ENCODE measurements around the gene TTLL10. TPM values are rescaled to one million over a fixed set of nuclear protein-coding genes. Genes with fewer than 3 reads are reported as not detected.
"Not testable (repeated sequence)": the region's sequence is repeated elsewhere in the genome, so short reads cannot be mapped to it uniquely, and the experiment has no call there.

Gene TTLL10
- total RNA-seq, 1 experiment from 2014 or later, result not detected

DNA sequence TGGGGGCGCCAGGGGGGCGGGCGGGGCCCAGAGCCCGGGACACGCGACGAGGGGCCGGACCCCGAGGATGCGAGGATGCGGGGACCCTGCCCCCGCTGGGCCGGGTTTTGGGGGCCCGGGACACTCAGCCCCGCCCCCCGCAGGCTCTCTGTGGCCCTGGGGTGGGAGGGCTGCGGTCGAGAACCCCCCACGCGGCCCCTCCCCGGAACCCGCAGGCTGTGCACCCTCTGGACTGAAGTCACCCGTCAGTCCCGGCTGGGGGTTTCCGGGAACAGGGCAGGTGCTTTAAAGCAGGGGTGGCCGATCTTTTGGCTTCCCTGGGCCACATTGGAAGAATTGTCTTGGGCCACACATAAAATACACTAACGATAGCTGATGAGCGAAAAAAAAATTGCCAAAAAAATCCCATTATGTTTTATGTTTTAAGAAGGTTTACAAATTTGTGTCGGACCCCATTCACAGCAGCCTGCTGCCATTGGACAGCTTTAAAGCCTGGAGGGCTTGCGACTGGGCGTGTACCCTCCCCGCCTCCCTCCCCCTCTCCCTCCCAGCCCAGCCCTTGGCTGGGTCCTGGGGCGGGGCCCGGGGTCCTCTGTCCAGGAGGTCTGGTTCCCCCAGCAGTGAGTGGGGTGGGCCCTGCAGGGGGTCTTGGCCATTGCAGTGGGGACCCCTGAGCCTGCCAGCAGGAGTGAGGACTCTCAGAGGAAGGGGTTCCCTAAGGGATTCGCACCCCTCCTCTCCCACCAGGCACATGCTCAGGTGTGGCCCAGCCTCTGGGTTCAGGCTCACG lies 36.2 kb upstream of the TTLL10 start:
- Mint-ChIP-seq H3K9me3 (ENCODE audit: unreplicated experiment) (no peaks in the 10 kb centered on the region), H3K27ac (ENCODE audit: low read depth, unreplicated experiment) (no peak overlapping the region), H3K27me3 (ENCODE audit: insufficient read depth, unreplicated experiment) (no peaks in the 10 kb centered on the region), H3K36me3 (ENCODE audit: insufficient read depth, unreplicated experiment) (no peaks in the 10 kb centered on the region), H3K4me3 (ENCODE audit: unreplicated experiment) (no peak overlapping the region), H3K4me1 (ENCODE audit: insufficient read depth, unreplicated experiment) (no peaks in the 10 kb centered on the region)
- no TSS peak for BruUV-seq (replicated peaks)
- TF ChIP-seq, protein P1, sequence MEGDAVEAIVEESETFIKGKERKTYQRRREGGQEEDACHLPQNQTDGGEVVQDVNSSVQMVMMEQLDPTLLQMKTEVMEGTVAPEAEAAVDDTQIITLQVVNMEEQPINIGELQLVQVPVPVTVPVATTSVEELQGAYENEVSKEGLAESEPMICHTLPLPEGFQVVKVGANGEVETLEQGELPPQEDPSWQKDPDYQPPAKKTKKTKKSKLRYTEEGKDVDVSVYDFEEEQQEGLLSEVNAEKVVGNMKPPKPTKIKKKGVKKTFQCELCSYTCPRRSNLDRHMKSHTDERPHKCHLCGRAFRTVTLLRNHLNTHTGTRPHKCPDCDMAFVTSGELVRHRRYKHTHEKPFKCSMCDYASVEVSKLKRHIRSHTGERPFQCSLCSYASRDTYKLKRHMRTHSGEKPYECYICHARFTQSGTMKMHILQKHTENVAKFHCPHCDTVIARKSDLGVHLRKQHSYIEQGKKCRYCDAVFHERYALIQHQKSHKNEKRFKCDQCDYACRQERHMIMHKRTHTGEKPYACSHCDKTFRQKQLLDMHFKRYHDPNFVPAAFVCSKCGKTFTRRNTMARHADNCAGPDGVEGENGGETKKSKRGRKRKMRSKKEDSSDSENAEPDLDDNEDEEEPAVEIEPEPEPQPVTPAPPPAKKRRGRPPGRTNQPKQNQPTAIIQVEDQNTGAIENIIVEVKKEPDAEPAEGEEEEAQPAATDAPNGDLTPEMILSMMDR (IDR thresholded peaks at IDR 0.05; ENCODE audit: unreplicated experiment), result no peak
- no peak for DNase-seq (ENCODE audit: unreplicated experiment)
- ChIA-PET POLR2A (no interaction called here), CTCF (no interaction called here)
- intact Hi-C loops (cut with micrococcal nuclease), result no loop called here

GRCh38 chr1:1140673-1141072 lies 33.0 kb upstream of the TTLL10 start:
- CTCF ChIA-PET, result no interaction called here
- H3K9me3 Mint-ChIP-seq (ENCODE audit: unreplicated experiment), result no peaks in the 10 kb centered on the region
- H3K4me1 Mint-ChIP-seq (ENCODE audit: insufficient read depth, unreplicated experiment), result no peaks in the 10 kb centered on the region
- BruUV-seq (replicated peaks), result no TSS peak
- H3K36me3 Mint-ChIP-seq (ENCODE audit: insufficient read depth, unreplicated experiment), result no peaks in the 10 kb centered on the region
- POLR2A ChIA-PET, result no interaction called here
- DNase-seq (ENCODE audit: unreplicated experiment), result no peak
- no peaks in the 10 kb centered on the region for H3K27me3 Mint-ChIP-seq (ENCODE audit: insufficient read depth, unreplicated experiment)
- intact Hi-C loops (cut with micrococcal nuclease), result no loop called here
- no peak overlapping the region for H3K27ac Mint-ChIP-seq (ENCODE audit: low read depth, unreplicated experiment)
- H3K4me3 Mint-ChIP-seq (ENCODE audit: unreplicated experiment), result no peak overlapping the region
- TF ChIP-seq, protein P1 (IDR thresholded peaks at IDR 0.05; ENCODE audit: unreplicated experiment), result no peak

- CTCF ChIA-PET, result no interaction called here
- no TSS peak for BruUV-seq (replicated peaks)
These were observed 32.3 kb upstream of the TTLL10 start for GRCh38 chr1:1141244-1141910.

DNA sequence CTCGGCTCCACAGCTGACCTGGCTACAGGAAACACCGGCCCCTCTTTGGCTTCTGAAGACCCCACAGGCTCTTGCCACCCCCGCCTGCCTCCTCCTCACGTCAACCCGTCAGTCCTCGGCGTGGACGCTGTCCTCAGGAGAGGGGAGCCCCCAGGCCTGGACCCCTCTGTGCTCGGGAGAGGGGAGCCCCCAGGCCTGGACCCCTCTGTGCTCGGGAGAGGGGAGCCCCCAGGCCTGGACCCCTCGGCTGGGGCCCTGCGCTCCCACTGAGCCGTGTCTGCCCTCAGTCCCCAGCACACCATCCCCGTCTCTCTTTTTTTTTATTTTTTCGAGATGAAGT lies 31.8 kb upstream of the TTLL10 start:
- ChIA-PET CTCF (no interaction called here), POLR2A (no interaction called here)
- no peaks in the 10 kb centered on the region for H3K27me3 Mint-ChIP-seq (ENCODE audit: insufficient read depth, unreplicated experiment)
- H3K4me1 Mint-ChIP-seq (ENCODE audit: insufficient read depth, unreplicated experiment), result no peaks in the 10 kb centered on the region
- H3K9me3 Mint-ChIP-seq (ENCODE audit: unreplicated experiment), result no peaks in the 10 kb centered on the region
- TF ChIP-seq, protein P1 (IDR thresholded peaks at IDR 0.05; ENCODE audit: unreplicated experiment), result no peak
- H3K36me3 Mint-ChIP-seq (ENCODE audit: insufficient read depth, unreplicated experiment), result no peaks in the 10 kb centered on the region
- BruUV-seq (replicated peaks), result no TSS peak
- no peak overlapping the region for H3K27ac Mint-ChIP-seq (ENCODE audit: low read depth, unreplicated experiment)
- DNase-seq (ENCODE audit: unreplicated experiment), result no peak
- intact Hi-C loops (cut with micrococcal nuclease), result no loop called here
- H3K4me3 Mint-ChIP-seq (ENCODE audit: unreplicated experiment), result no peak overlapping the region

More at GRCh38 chr1:1141244-1141910, 32.3 kb upstream of the TTLL10 start:
- Mint-ChIP-seq H3K4me1 (ENCODE audit: insufficient read depth, unreplicated experiment) (no peaks in the 10 kb centered on the region), H3K36me3 (ENCODE audit: insufficient read depth, unreplicated experiment) (no peaks in the 10 kb centered on the region), H3K4me3 (ENCODE audit: unreplicated experiment) (no peak overlapping the region), H3K27me3 (ENCODE audit: insufficient read depth, unreplicated experiment) (no peaks in the 10 kb centered on the region), H3K9me3 (ENCODE audit: unreplicated experiment) (no peaks in the 10 kb centered on the region), H3K27ac (ENCODE audit: low read depth, unreplicated experiment) (no peak overlapping the region)
- POLR2A ChIA-PET, result no interaction called here
- intact Hi-C loops (cut with micrococcal nuclease), result no loop called here
- TF ChIP-seq, protein P1 (IDR thresholded peaks at IDR 0.05; ENCODE audit: unreplicated experiment), result no peak
- no peak for DNase-seq (ENCODE audit: unreplicated experiment)

- H3K27ac Mint-ChIP-seq (ENCODE audit: low read depth, unreplicated experiment); H3K27me3 Mint-ChIP-seq (ENCODE audit: insufficient read depth, unreplicated experiment); intact Hi-C loops (cut with micrococcal nuclease); DNase-seq (ENCODE audit: unreplicated experiment); H3K9me3 Mint-ChIP-seq (ENCODE audit: unreplicated experiment); H3K4me3 Mint-ChIP-seq (ENCODE audit: unreplicated experiment); H3K4me1 Mint-ChIP-seq (ENCODE audit: insufficient read depth, unreplicated experiment); BruUV-seq (replicated peaks); CTCF ChIA-PET; POLR2A ChIA-PET; H3K36me3 Mint-ChIP-seq (ENCODE audit: insufficient read depth, unreplicated experiment): not testable (repeated sequence)
These were observed 31.3 kb upstream of the TTLL10 start for GRCh38 chr1:1142352-1142751.
